NCI-H748 treated with DMSO at 0.1 percent for 48 hours (cell line): ENCODE data around the gene ANHX.

ENCODE experiments used
- DNase-seq: peaks from one replicate; lab custom pipeline; 2025; lab: John Stamatoyannopoulos, UW

ANHX gene

GRCh38 chr12:133203344-133204263 lies 32.1 kb downstream of the ANHX start:
- DNase-seq = no peak

GRCh38 chr12:133202493-133203343 lies 33.0 kb downstream of the ANHX start:
- DNase-seq = no peak

GRCh38 chr12:133201888-133202287 lies 33.8 kb downstream of the ANHX start:
- no peak for DNase-seq

GRCh38 chr12:133192847-133193246 lies 42.8 kb downstream of the ANHX start:
- no peak for DNase-seq

GRCh38 chr12:133190176-133190575 lies 45.5 kb downstream of the ANHX start:
- DNase-seq = no peak

DNA sequence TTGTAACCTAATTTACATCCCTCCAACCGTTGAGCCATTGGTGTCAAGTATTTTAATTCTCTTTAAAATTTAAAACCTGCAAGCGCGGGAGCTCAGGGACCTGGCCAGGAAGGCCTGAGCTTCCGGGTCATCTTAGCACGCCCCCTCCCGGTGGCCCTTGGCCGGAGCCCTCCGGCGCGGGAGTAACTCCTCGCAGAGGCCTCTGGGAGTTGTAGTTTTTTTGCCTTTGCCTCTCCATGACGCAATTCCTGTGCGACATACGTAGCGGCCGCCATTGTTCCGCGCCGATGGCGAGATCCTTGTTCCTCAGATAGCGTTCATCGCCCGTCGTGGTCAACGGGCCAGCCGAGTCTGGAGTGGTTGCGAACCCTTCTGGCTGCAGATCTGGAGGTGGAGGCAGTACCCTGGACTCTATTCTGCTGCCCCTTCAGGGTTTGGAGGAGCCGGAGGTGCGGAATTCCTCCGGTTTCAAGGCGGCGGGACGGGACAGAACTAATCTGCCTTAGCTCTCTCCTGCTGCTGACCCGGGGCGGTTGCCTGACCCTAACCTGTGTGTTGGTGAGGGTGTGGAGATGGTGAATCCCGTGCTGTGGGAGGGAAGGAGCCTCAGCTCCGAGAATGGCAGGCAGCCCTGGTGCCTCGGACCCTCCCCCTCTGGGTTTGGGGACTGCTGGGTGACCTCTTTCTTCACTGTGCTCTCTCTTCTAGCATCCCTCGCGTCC lies 54.3 kb downstream of the ANHX start, which contains the start of gene ZNF268:
ZNF268 (plus strand) TSS at position 258 of the 722 bp plus-strand sequence. CDS start 503 bp downstream, outside the sequence.
- DNase-seq = peak; percentile 89

GRCh38 chr12:133180669-133181068 lies 55.0 kb downstream of the ANHX start:
- no peak for DNase-seq

- no peak for DNase-seq
These were observed 60.8 kb downstream of the ANHX start for GRCh38 chr12:133174901-133175300.

DNA sequence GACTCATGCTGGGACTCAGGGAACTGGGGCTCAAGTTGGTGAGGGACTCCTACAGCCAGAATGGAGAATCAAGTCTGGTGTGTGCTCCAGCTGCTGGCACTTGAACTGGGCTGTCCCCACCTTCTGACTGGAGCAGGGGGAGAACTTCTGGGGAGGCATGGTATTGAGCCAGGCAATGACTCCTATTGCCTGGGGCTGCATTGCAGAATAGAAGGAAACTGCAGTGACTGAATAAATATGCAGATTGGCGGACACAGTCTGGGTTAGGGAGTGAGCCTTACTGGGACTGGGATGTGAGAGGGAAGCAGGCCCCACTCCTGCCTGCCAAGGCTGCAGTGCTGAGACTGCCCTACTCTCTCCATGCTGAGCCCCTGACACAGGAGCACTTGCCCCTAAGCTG lies 63.2 kb downstream of the ANHX start:
- no peak for DNase-seq
